GM12872 (cell line): ENCODE measurements around the gene GPR78.

ENCODE experiments used
- CTCF ChIP-seq: IDR thresholded peaks from 3 replicates; pipeline ENCODE4 v1.5.1; 2011; ENCODE audit warnings: low read depth, mild to moderate bottlenecking, low read length, moderate library complexity; ENCODE audit not compliant: insufficient read depth

The GPR78 gene

GRCh38 chr4:8542776-8543525, 37.2 kb upstream of the GPR78 start:
- TF ChIP-seq CTCF: no peak

- no peak for TF ChIP-seq CTCF
These were observed 36.6 kb upstream of the GPR78 start for GRCh38 chr4:8543623-8544022.

- TF ChIP-seq CTCF: no peak
These were observed 35.9 kb upstream of the GPR78 start for GRCh38 chr4:8544282-8544681.

- TF ChIP-seq CTCF: no peak
These were observed 35.3 kb upstream of the GPR78 start for GRCh38 chr4:8544741-8545438.

- TF ChIP-seq CTCF: no peak
These were observed 34.8 kb upstream of the GPR78 start for GRCh38 chr4:8545439-8545765.

- TF ChIP-seq CTCF: no peak
These were observed 33.5 kb upstream of the GPR78 start for GRCh38 chr4:8546766-8547107.

- TF ChIP-seq CTCF: peak; percentile 53
These were observed 32.9 kb upstream of the GPR78 start for GRCh38 chr4:8547108-8547911.
